Peyer's patch (tissue), 4 donors: ENCODE measurements around the gene CD81. TPM values are rescaled to one million over a fixed set of nuclear protein-coding genes. Genes with fewer than 3 reads are reported as not detected.

Experiments
- DNase-seq, 3 donors: peaks; one replicate each; pipeline ENCODE4 v3.0.0-alpha.2; 2017 to 2019
- H3K27ac ChIP-seq, 4 donors: fragments of 200-600 bp; sonication (generic); one replicate each; pipeline ENCODE4 v1.5.1; 2016 to 2019
- H3K27me3 ChIP-seq, 2 donors: fragments of 200-600 bp; sonication (generic); one replicate each; pipeline ENCODE4 v1.5.1; 2019
- H3K36me3 ChIP-seq, 3 donors: fragments of 200-600 bp; sonication (generic); one replicate each; pipeline ENCODE4 v1.5.1; 2016 to 2019
- H3K4me1 ChIP-seq, 4 donors: fragments of 200-600 bp; sonication (generic); one replicate each; pipeline ENCODE4 v1.5.1; 2016 to 2019
- H3K4me3 ChIP-seq, 4 donors: fragments of 200-600 bp; sonication (generic); 1 replicate in 3 of 4; 2 replicates in 1 of 4; pipeline ENCODE4 v1.5.1; 2016 to 2019; ENCODE audit warnings: mild to moderate bottlenecking in 1 of 4
- H3K9me3 ChIP-seq, 4 donors: fragments of 200-600 bp; sonication (generic); one replicate each; pipeline ENCODE4 v1.5.1; 2016 to 2019; ENCODE audit warnings: mild to moderate bottlenecking in 1 of 4
- POLR2A ChIP-seq, 2 donors: fragments of 450-650 bp; IDR thresholded peaks; one replicate each; pipeline ENCODE4 v1.5.1; 2017; ENCODE audit warnings: antibody characterized with exemption in 2 of 2, mild to moderate bottlenecking in 2 of 2, moderate library complexity in 2 of 2
- total RNA-seq, 4 donors: library from RNA; depleted of rRNA; stranded (reverse); fragments of >200 nt; gene quantifications; one replicate each; pipeline ENCODE4 v1.1.0, GENCODE V29; 2016
- TF ChIP-seq, protein P1 (sequence below), 6 experiments: fragments of 450-650 bp in 4 of 6; fragments of 200-600 bp in 2 of 6; sonication (generic) in 1 of 6; IDR thresholded peaks; one replicate each; pipeline ENCODE4 v1.5.1; 2017 to 2019; ENCODE audit warnings: antibody characterized with exemption in 6 of 6, mild to moderate bottlenecking in 3 of 6, moderate library complexity in 1 of 6

CD81 gene
- total RNA-seq, 4 donors from 2014 or later: 49.2 to 124 (median 100) TPM

DNA sequence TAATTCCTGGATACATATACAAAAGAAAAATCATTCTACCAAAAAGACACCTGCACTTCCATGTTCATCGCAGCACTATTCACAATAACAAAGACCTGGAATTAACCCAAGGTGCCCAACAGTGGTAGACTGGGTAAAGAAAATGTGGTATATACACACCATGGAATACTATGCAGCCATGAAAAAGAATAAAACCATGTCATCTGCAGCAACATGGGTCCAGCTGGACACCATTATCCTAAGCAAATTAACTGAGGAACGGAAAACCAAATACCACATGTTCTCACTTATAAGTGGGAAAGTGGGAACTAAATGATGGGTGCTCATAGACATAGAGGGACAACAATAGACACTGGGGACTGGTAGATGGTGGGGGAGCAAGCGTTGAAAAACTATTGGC lies 62.7 kb downstream of the CD81 start:
- Histone ChIP-seq H3K4me1 (peaks cover 0 to 24% (median 3%) of the 10 kb centered on the region in 4 donors), H3K27ac (no peak overlapping the region), H3K36me3 (no peaks in the 10 kb centered on the region), H3K27me3 (no peaks in the 10 kb centered on the region), H3K9me3 (no peaks in the 10 kb centered on the region), H3K4me3 (no peak overlapping the region)
- no peak for DNase-seq
- no peak for TF ChIP-seq POLR2A (IDR thresholded peaks at IDR 0.05)
- TF ChIP-seq, protein P1, sequence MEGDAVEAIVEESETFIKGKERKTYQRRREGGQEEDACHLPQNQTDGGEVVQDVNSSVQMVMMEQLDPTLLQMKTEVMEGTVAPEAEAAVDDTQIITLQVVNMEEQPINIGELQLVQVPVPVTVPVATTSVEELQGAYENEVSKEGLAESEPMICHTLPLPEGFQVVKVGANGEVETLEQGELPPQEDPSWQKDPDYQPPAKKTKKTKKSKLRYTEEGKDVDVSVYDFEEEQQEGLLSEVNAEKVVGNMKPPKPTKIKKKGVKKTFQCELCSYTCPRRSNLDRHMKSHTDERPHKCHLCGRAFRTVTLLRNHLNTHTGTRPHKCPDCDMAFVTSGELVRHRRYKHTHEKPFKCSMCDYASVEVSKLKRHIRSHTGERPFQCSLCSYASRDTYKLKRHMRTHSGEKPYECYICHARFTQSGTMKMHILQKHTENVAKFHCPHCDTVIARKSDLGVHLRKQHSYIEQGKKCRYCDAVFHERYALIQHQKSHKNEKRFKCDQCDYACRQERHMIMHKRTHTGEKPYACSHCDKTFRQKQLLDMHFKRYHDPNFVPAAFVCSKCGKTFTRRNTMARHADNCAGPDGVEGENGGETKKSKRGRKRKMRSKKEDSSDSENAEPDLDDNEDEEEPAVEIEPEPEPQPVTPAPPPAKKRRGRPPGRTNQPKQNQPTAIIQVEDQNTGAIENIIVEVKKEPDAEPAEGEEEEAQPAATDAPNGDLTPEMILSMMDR (IDR thresholded peaks at IDR 0.05): no peak

DNA sequence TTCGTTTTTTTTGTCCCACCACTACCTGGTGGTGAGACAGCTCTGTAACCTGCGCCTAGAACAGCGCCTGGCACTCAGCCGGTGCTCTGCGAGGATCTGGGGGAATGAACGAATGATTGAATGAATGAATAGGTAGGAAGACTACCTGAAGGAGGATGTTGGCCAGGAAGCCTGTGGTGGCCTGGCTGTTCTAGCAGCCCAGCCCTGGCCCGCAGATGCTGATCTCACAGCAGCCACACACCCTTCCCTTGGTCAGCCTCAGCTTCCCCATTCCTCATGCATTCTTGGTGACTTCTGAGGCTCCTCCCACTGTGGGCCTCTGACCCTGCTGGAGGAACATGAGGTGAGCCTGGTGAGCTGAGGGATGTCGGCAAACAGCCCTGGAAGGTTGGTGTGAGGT lies 63.5 kb downstream of the CD81 start:
- no peak for DNase-seq
- Histone ChIP-seq H3K36me3 (no peaks in the 10 kb centered on the region), H3K4me1 (peaks cover 0 to 24% (median 4%) of the 10 kb centered on the region in 4 donors), H3K27me3 (no peaks in the 10 kb centered on the region), H3K27ac (peak overlapping the region in 1 of 4 donors; percentile 44), H3K4me3 (no peak overlapping the region), H3K9me3 (no peaks in the 10 kb centered on the region)
- TF ChIP-seq, protein P1 (IDR thresholded peaks at IDR 0.05): no peak
- no peak for TF ChIP-seq POLR2A (IDR thresholded peaks at IDR 0.05)

DNA sequence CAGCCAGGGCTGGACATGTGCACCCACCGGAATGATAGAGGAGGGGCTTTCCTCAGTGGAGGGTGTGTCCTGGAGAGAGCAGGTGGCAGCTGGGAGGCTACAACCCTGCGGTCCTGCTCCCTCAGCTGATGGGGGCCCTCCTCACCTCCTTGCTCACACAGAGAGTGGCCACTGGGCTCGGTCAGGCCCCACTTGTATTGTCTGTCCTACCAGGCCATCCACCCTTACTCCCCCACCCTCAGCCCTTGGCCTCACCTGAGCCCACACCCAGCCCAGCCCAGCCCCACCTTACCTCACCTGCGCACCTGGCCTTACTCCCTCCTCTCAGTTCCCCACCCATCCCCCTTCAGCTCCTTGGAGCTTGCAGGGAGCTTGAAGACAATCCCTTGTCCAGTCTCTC lies 64.1 kb downstream of the CD81 start:
- H3K9me3 ChIP-seq: no peaks in the 10 kb centered on the region
- peaks cover 0 to 26% (median 8%) of the 10 kb centered on the region in 4 donors for H3K4me1 ChIP-seq
- DNase-seq: peak in 2 of 3 donors; percentile 74 to 77
- H3K36me3 ChIP-seq: no peaks in the 10 kb centered on the region
- TF ChIP-seq, protein P1 (IDR thresholded peaks at IDR 0.05): no peak
- no peak for TF ChIP-seq POLR2A (IDR thresholded peaks at IDR 0.05)
- peak overlapping the region in 1 of 4 donors; percentile 44 for H3K27ac ChIP-seq
- no peak overlapping the region for H3K4me3 ChIP-seq
- H3K27me3 ChIP-seq: no peaks in the 10 kb centered on the region

DNA sequence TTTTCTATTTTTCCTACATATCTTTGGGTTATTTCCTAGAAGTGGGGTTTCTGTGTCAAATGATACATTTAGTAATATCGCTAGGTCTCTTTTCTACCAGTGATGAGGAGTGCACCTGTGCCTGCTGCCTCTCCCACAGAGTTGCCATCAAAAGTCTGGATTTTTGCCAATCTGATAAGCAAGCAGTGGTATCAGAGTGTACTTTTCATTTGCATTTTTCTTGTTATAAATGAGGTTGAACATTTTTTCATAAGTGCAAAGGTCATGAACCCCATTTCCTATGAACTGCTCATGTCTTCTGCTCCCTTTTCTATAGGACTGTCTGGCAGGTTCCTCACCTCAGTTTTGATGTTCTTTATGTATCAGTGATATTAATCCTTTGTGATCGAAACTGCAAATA lies 65.5 kb downstream of the CD81 start:
- Histone ChIP-seq H3K27me3 (no peaks in the 10 kb centered on the region), H3K36me3 (no peaks in the 10 kb centered on the region), H3K9me3 (no peaks in the 10 kb centered on the region), H3K4me3 (no peak overlapping the region), H3K27ac (peak overlapping the region in 1 of 4 donors; percentile 78), H3K4me1 (peaks cover 4 to 40% (median 22%) of the 10 kb centered on the region in 4 donors)
- TF ChIP-seq, protein P1 (IDR thresholded peaks at IDR 0.05): no peak
- peak in 1 of 2 donors; percentile 32 for TF ChIP-seq POLR2A (IDR thresholded peaks at IDR 0.05)
- no peak for DNase-seq

DNA sequence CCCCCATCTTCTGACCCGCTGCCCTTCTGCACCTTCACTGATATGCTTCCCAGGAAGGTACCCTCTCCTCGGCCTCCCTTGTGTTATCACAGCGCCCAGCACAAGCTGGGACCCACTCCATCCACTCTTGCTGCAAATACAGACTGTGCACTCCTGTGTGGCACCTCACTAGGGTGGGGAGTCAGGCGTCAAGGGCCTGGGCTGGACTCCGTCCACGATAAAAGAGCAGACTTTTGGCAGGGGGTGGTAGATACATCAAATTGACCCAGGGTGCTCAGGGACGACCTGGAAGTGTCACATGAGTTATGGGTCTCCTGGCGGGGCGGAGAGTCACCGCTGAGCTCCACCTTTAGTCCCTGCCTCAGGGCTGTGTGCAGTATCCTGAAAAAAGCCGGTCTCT lies 66.3 kb downstream of the CD81 start:
- H3K36me3 ChIP-seq: no peaks in the 10 kb centered on the region
- no peaks in the 10 kb centered on the region for H3K27me3 ChIP-seq
- peak overlapping the region in 3 of 4 donors; percentile 75 to 91 (median 78) for H3K27ac ChIP-seq
- H3K9me3 ChIP-seq: no peaks in the 10 kb centered on the region
- no peak for TF ChIP-seq POLR2A (IDR thresholded peaks at IDR 0.05)
- TF ChIP-seq, protein P1 (IDR thresholded peaks at IDR 0.05): no peak
- DNase-seq: peak in 1 of 3 donors; percentile 57
- H3K4me1 ChIP-seq: peaks cover 4 to 45% (median 24%) of the 10 kb centered on the region in 4 donors
- H3K4me3 ChIP-seq: peak overlapping the region in 3 of 4 donors; percentile 54 to 83 (median 82)
